ENCODE data around the gene PTPRE.
A peak's percentile ranks its signal among the peaks of the same experiment; 100 is the strongest.

The PTPRE gene

GRCh38 chr10:128028508-128029289 is 121.8 kb downstream of the PTPRE start:
- no peak for DNase-seq
- TF ChIP-seq GATA1 (IDR thresholded peaks at IDR 0.05; ENCODE audit: low read depth, low read length) = no peak

- no peak for TF ChIP-seq GATA1 (IDR thresholded peaks at IDR 0.05; ENCODE audit: low read depth, low read length)
- TF ChIP-seq POLR2A (IDR thresholded peaks at IDR 0.05; ENCODE audit: low read length) = no peak
- no peak for DNase-seq
Observed at GRCh38 chr10:128029290-128029651, 122.4 kb downstream of the PTPRE start.

GRCh38 chr10:128029731-128030369 is 122.9 kb downstream of the PTPRE start:
- TF ChIP-seq GATA1 (IDR thresholded peaks at IDR 0.05; ENCODE audit: low read depth, low read length) = no peak
- no peak for TF ChIP-seq POLR2A (IDR thresholded peaks at IDR 0.05; ENCODE audit: low read length)
- no peak for DNase-seq

- TF ChIP-seq POLR2A (IDR thresholded peaks at IDR 0.05; ENCODE audit: low read length) (no peak), GATA1 (IDR thresholded peaks at IDR 0.05; ENCODE audit: low read depth, low read length) (no peak)
Observed at GRCh38 chr10:128030498-128031072, 123.7 kb downstream of the PTPRE start.

GRCh38 chr10:128031216-128031615 is 124.3 kb downstream of the PTPRE start:
- TF ChIP-seq POLR2A (IDR thresholded peaks at IDR 0.05; ENCODE audit: low read length) = no peak
- TF ChIP-seq GATA1 (IDR thresholded peaks at IDR 0.05; ENCODE audit: low read depth, low read length) = no peak
- no peak for DNase-seq

More at GRCh38 chr10:128030498-128031072, 123.7 kb downstream of the PTPRE start:
- DNase-seq = no peak

GRCh38 chr10:128032466-128032865 is 125.6 kb downstream of the PTPRE start:
- TF ChIP-seq POLR2A (IDR thresholded peaks at IDR 0.05; ENCODE audit: low read length) (no peak), GATA1 (IDR thresholded peaks at IDR 0.05; ENCODE audit: low read depth, low read length) (no peak)
- no peak for DNase-seq

- no peak for TF ChIP-seq POLR2A (IDR thresholded peaks at IDR 0.05; ENCODE audit: low read length)
- no peak for TF ChIP-seq GATA1 (IDR thresholded peaks at IDR 0.05; ENCODE audit: low read depth, low read length)
- peak; percentile 21 to 48 for DNase-seq
Observed at GRCh38 chr10:128035557-128035973, 128.7 kb downstream of the PTPRE start.

GRCh38 chr10:128036011-128036615 is 129.2 kb downstream of the PTPRE start:
- no peak for DNase-seq
- no peak for TF ChIP-seq GATA1 (IDR thresholded peaks at IDR 0.05; ENCODE audit: low read depth, low read length)

GRCh38 chr10:128036746-128037543 is 130.0 kb downstream of the PTPRE start:
- no peak for DNase-seq

GRCh38 chr10:128040096-128040495 is 133.2 kb downstream of the PTPRE start:
- no peak for DNase-seq
- TF ChIP-seq GATA1 (IDR thresholded peaks at IDR 0.05; ENCODE audit: low read depth, low read length) = no peak
- TF ChIP-seq POLR2A (IDR thresholded peaks at IDR 0.05; ENCODE audit: low read length) = no peak

More at GRCh38 chr10:128036746-128037543, 130.0 kb downstream of the PTPRE start:
- TF ChIP-seq POLR2A (IDR thresholded peaks at IDR 0.05; ENCODE audit: low read length) = no peak

- TF ChIP-seq POLR2A (IDR thresholded peaks at IDR 0.05; ENCODE audit: low read length) = no peak
- TF ChIP-seq GATA1 (IDR thresholded peaks at IDR 0.05; ENCODE audit: low read depth, low read length) = no peak
Observed at GRCh38 chr10:128040681-128041080, 133.8 kb downstream of the PTPRE start.

GRCh38 chr10:128042131-128042610 is 135.3 kb downstream of the PTPRE start:
- TF ChIP-seq GATA1 (IDR thresholded peaks at IDR 0.05; ENCODE audit: low read depth, low read length) (no peak), POLR2A (IDR thresholded peaks at IDR 0.05; ENCODE audit: low read length) (no peak)
- DNase-seq = no peak

More at GRCh38 chr10:128040681-128041080, 133.8 kb downstream of the PTPRE start:
- no peak for DNase-seq

GRCh38 chr10:128043259-128044045 is 136.5 kb downstream of the PTPRE start:
- no peak for TF ChIP-seq GATA1 (IDR thresholded peaks at IDR 0.05; ENCODE audit: low read depth, low read length)
- TF ChIP-seq POLR2A (IDR thresholded peaks at IDR 0.05; ENCODE audit: low read length) = no peak
- DNase-seq = no peak

Data from erythroblast (primary cell).